HCT116 (cell line): ENCODE results near the gene APOBEC3C.

Experiments used
- POLR2AphosphoS5 ChIP-seq: IDR thresholded peaks from 2 replicates; pipeline ENCODE4 v1.6.1; 2011; ENCODE audit warnings: mild to moderate bottlenecking, low read depth, low read length, moderate library complexity
- TF ChIP-seq, protein P1 (sequence below), 3 experiments: fragments of 200-600 bp in 1 of 3; sonication (generic) in 1 of 3; IDR thresholded peaks in 2 of 3; conservative IDR thresholded peaks in 1 of 3; 2 replicates each; pipeline ENCODE4 v1.5.1; 2012 to 2017; ENCODE audit warnings: low read depth in 2 of 3, low read length in 2 of 3, antibody characterized with exemption in 1 of 3, borderline replicate concordance in 1 of 3, control low read depth in 1 of 3, mild to moderate bottlenecking in 1 of 3, mixed read lengths in 1 of 3, mixed run types in 1 of 3, moderate library complexity in 1 of 3; ENCODE audit not compliant: insufficient read depth in 1 of 3

DNA sequence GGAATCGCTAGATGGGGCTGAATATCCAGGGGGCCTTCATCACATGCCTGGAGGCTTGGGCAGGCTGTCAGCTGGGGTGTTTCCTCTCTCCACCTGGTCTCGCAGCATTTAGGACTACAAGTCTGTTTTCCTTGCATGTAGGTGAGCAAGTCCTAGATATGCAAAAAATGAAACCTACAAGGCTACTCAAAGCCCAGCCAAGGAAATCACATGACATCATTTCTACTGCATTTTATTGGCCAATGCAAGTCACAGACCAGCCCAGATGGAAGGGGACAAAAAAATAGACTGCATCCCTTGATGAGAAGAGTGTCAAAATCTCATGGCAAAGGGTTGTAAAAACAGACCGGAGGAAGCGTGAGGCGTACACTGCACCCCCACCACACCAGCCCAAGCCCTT lies 41.5 kb upstream of the APOBEC3C start:
- TF ChIP-seq POLR2AphosphoS5, result no peak
- TF ChIP-seq, protein P1, sequence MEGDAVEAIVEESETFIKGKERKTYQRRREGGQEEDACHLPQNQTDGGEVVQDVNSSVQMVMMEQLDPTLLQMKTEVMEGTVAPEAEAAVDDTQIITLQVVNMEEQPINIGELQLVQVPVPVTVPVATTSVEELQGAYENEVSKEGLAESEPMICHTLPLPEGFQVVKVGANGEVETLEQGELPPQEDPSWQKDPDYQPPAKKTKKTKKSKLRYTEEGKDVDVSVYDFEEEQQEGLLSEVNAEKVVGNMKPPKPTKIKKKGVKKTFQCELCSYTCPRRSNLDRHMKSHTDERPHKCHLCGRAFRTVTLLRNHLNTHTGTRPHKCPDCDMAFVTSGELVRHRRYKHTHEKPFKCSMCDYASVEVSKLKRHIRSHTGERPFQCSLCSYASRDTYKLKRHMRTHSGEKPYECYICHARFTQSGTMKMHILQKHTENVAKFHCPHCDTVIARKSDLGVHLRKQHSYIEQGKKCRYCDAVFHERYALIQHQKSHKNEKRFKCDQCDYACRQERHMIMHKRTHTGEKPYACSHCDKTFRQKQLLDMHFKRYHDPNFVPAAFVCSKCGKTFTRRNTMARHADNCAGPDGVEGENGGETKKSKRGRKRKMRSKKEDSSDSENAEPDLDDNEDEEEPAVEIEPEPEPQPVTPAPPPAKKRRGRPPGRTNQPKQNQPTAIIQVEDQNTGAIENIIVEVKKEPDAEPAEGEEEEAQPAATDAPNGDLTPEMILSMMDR (IDR thresholded peaks at IDR 0.05 in 2 of 3, conservative IDR thresholded peaks at IDR 0.05 in 1 of 3; ENCODE audit: borderline replicate concordance in 1 of 3, insufficient read depth in 1 of 3, low read depth in 2 of 3, low read length in 2 of 3), result no peak
